Keratinocyte (primary cell): ENCODE data around the gene TMCO4. TPM values are rescaled to one million over a fixed set of nuclear protein-coding genes. Genes with fewer than 3 reads are reported as not detected.

Experiments
- DNase-seq: peaks from one replicate; pipeline ENCODE4 v3.0.0-alpha.2; 2011; ENCODE audit warnings: low read depth, missing footprints, low spot score
- FAIRE-seq: peaks from 2 replicates; lab custom pipeline; 2011; peaks lifted over from hg19 to GRCh38; lab: Jason Lieb, UNC
- H2AFZ ChIP-seq: 2 replicates; pipeline ENCODE4 v1.6.0; 2012; ENCODE audit warnings: low read length, control low read depth, inconsistent platforms; ENCODE audit not compliant: control insufficient read depth
- H3K27ac ChIP-seq: 2 replicates; pipeline ENCODE4 v1.5.1; 2011; ENCODE audit warnings: low read length; ENCODE audit not compliant: control insufficient read depth, insufficient read depth
- H3K27me3 ChIP-seq: 3 replicates; pipeline ENCODE4 v1.6.0; 2011; ENCODE audit warnings: low read length; ENCODE audit not compliant: control insufficient read depth, insufficient read depth; ENCODE audit errors: extremely low read depth
- H3K36me3 ChIP-seq, 2 experiments: 2 replicates in 1 of 2; 3 replicates in 1 of 2; pipeline ENCODE4 v1.5.1; 2011; ENCODE audit warnings: low read length in 2 of 2, mild to moderate bottlenecking in 1 of 2; ENCODE audit not compliant: control insufficient read depth in 2 of 2, insufficient read depth in 2 of 2; ENCODE audit errors: extremely low read depth in 1 of 2
- H3K4me1 ChIP-seq: 3 replicates; pipeline ENCODE4 v1.5.1; 2011; ENCODE audit warnings: low read length; ENCODE audit not compliant: control insufficient read depth, insufficient read depth; ENCODE audit errors: extremely low read depth
- H3K4me2 ChIP-seq: 3 replicates; pipeline ENCODE4 v1.6.0; 2011; ENCODE audit warnings: low read depth, low read length; ENCODE audit not compliant: control insufficient read depth, insufficient read depth; ENCODE audit errors: extremely low read depth
- H3K4me3 ChIP-seq, 3 experiments: fragments of 200-600 bp in 1 of 3; sonication (generic) in 1 of 3; 2 replicates in 2 of 3; 3 replicates in 1 of 3; pipeline ENCODE4 v1.5.1; 2011 to 2016; ENCODE audit warnings: low read length in 3 of 3, mild to moderate bottlenecking in 3 of 3, control low read depth in 2 of 3, inconsistent platforms in 1 of 3, low read depth in 1 of 3, mixed read lengths in 1 of 3, mixed run types in 1 of 3, moderate library complexity in 1 of 3; ENCODE audit not compliant: control insufficient read depth in 2 of 3, insufficient read depth in 2 of 3; ENCODE audit errors: extremely low read depth in 1 of 3
- H3K79me2 ChIP-seq: 2 replicates; pipeline ENCODE4 v1.6.0; 2012; ENCODE audit warnings: low read length; ENCODE audit not compliant: control insufficient read depth, insufficient read depth
- H3K9ac ChIP-seq: 3 replicates; pipeline ENCODE4 v1.6.0; 2011; ENCODE audit warnings: low read length; ENCODE audit not compliant: control insufficient read depth, insufficient read depth; ENCODE audit errors: extremely low read depth
- H3K9me1 ChIP-seq: 3 replicates; pipeline ENCODE4 v1.6.0; 2011; ENCODE audit warnings: low read length; ENCODE audit not compliant: control insufficient read depth, insufficient read depth; ENCODE audit errors: extremely low read depth
- H3K9me3 ChIP-seq: 2 replicates; pipeline ENCODE4 v1.5.1; 2012; ENCODE audit warnings: low read depth, low read length; ENCODE audit not compliant: control insufficient read depth
- H4K20me1 ChIP-seq: 3 replicates; pipeline ENCODE4 v1.6.0; 2011; ENCODE audit warnings: low read length; ENCODE audit not compliant: control insufficient read depth, insufficient read depth; ENCODE audit errors: extremely low read depth
- EZH2 ChIP-seq: IDR thresholded peaks from one replicate; pipeline ENCODE4 v1.6.1; 2012; ENCODE audit warnings: inconsistent platforms, mild to moderate bottlenecking, low read length, moderate library complexity
- dilution Hi-C: fragments of 300-500 bp; cut with MboI; formaldehyde crosslinking; loops from one replicate; pipeline ENCODE4 v1.7.0; 2020; ENCODE audit warnings: low sequenced_read_pairs; ENCODE audit not compliant: extremely low pct_ligation_motif_present
- polyA plus RNA-seq, 5 experiments: library from polyadenylated mRNA; depleted of rRNA in 3 of 5; stranded (reverse) in 3 of 5; stranded (forward) in 1 of 5; unstranded in 1 of 5; fragments of >200 nt; gene quantifications; 1 replicate in 1 of 5; 2 replicates in 3 of 5; 3 replicates in 1 of 5; pipeline versions ENCODE4 v1.2.1 to v1.2.3, GENCODE V29; 2011 to 2012; ENCODE audit warnings: missing spikeins in 2 of 5, low read depth in 1 of 5, low replicate concordance in 1 of 5
- TF ChIP-seq, protein P1 (sequence below), 3 experiments: IDR thresholded peaks in 1 of 3; conservative IDR thresholded peaks in 1 of 3; optimal IDR thresholded peaks in 1 of 3; 2 replicates in 2 of 3; 3 replicates in 1 of 3; pipeline versions ENCODE3 to v1.5.1; 2011; ENCODE audit warnings: low read length in 3 of 3, mild to moderate bottlenecking in 3 of 3, moderate library complexity in 2 of 3, control low read depth in 1 of 3, inconsistent platforms in 1 of 3; ENCODE audit not compliant: insufficient read depth in 2 of 3; ENCODE audit errors: extremely low read depth in 1 of 3

The TMCO4 gene
- polyA plus RNA-seq, 1 donor (not counting 4 experiments of a cell fraction or from before 2014, with no cell fraction given): 1.2 TPM

DNA sequence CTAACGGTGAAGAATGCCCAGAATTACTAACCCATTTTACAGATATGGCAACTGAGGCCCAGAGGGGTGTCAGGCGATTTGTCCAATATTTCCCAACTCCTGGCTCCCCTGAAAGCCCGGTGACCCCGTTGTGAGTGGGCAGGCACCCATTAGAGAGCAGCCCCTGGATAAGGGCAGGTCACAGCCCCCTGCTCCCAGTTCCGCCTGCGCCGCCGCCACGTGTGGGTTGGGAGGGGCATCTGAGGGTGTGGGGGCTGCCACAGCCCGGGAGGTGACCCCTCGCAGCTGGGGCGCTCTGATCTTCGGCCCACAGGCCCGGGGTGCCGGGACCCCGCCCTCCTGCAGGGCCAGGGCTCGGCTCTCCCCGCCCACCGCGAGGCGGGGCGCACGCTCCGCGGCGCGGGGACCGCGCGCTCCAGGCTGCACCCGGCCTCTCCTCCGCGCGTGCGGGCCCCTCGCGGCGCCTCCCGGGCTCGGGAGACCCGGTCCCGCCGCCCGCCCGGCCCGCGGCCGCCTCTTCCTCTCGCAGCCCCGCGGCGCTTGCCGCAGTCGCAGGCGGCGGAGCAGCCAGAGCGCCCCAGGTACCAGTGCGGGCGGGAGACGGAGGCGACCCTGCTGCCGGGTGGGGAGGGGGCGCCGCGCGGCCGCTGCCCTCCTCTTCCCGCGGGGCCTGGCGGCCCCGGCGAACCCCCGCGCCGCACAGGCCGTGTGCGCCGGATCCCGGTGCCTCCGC, 135.1 kb downstream of the TMCO4 start, which contains the start of gene HTR6:
TSS of gene HTR6 (plus strand) at position 423 of the 733 bp plus-strand sequence. CDS start 879 bp downstream, outside the sequence.
- Histone ChIP-seq H3K79me2 (no peaks in the 10 kb centered on the region), H3K4me1 (peaks cover 9% of the 10 kb centered on the region), H3K36me3 (no peaks in the 10 kb centered on the region), H3K27me3 (peaks cover 53% of the 10 kb centered on the region), H3K27ac (no peak within 1 kb of the TSS), H3K9ac (no peak within 1 kb of the TSS), H4K20me1 (peaks cover 2% of the 10 kb centered on the region), H2AFZ (no peak within 1 kb of the TSS), H3K4me3 (no peak within 1 kb of the TSS), H3K4me2 (peak within 1 kb of the TSS; percentile 9), H3K9me3 (no peaks in the 10 kb centered on the region), H3K9me1 (no peaks in the 10 kb centered on the region)
- FAIRE-seq: no peak
- no peak for DNase-seq
- dilution Hi-C loops: no loop called here
- peak; percentile 33 for TF ChIP-seq EZH2
- TF ChIP-seq, protein P1, sequence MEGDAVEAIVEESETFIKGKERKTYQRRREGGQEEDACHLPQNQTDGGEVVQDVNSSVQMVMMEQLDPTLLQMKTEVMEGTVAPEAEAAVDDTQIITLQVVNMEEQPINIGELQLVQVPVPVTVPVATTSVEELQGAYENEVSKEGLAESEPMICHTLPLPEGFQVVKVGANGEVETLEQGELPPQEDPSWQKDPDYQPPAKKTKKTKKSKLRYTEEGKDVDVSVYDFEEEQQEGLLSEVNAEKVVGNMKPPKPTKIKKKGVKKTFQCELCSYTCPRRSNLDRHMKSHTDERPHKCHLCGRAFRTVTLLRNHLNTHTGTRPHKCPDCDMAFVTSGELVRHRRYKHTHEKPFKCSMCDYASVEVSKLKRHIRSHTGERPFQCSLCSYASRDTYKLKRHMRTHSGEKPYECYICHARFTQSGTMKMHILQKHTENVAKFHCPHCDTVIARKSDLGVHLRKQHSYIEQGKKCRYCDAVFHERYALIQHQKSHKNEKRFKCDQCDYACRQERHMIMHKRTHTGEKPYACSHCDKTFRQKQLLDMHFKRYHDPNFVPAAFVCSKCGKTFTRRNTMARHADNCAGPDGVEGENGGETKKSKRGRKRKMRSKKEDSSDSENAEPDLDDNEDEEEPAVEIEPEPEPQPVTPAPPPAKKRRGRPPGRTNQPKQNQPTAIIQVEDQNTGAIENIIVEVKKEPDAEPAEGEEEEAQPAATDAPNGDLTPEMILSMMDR (optimal IDR thresholded peaks at IDR 0.05 in 1 of 3, IDR thresholded peaks at IDR 0.05 in 1 of 3, conservative IDR thresholded peaks at IDR 0.05 in 1 of 3; ENCODE audit: extremely low read depth in 1 of 3, insufficient read depth in 2 of 3, low read length in 3 of 3): no peak

DNA sequence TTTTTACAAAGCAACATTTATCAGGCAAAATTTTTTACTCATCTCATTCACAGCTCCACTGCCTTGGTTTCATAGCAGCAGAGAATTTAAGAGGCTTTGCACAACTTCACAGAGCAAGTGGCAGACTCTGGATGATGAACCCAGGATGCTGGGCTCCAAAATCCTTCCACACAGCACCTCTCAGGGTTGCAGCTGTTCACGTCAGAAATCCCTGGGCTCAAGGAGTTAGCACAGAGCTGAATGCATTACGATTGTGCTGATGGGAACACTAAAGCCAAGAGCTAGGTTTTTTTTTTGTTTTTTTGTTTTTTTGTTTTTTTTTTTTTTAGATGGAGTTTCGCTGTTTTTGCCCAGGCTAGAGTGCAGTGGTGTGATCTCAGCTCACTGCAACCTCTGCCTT, 137.4 kb downstream of the TMCO4 start:
- Histone ChIP-seq H3K27me3 (peaks cover 42% of the 10 kb centered on the region), H3K36me3 (peaks cover 0 to 3% of the 10 kb centered on the region in 2 experiments), H3K9ac (no peak overlapping the region), H3K9me1 (no peaks in the 10 kb centered on the region), H3K79me2 (no peaks in the 10 kb centered on the region), H3K4me3 (no peak overlapping the region), H3K4me2 (no peak overlapping the region), H3K4me1 (peaks cover 10% of the 10 kb centered on the region), H2AFZ (no peak overlapping the region), H3K9me3 (no peaks in the 10 kb centered on the region), H3K27ac (no peak overlapping the region), H4K20me1 (peaks cover 2% of the 10 kb centered on the region)
- dilution Hi-C loops: no loop called here
- TF ChIP-seq EZH2: no peak
- TF ChIP-seq, protein P1 (optimal IDR thresholded peaks at IDR 0.05 in 1 of 3, IDR thresholded peaks at IDR 0.05 in 1 of 3, conservative IDR thresholded peaks at IDR 0.05 in 1 of 3; ENCODE audit: extremely low read depth in 1 of 3, insufficient read depth in 2 of 3, low read length in 3 of 3): no peak
- FAIRE-seq (no peak), DNase-seq (no peak)
